Stomach (tissue), 4 donors: Measurements from ENCODE around the gene MAGEA12.

Experiments used
- CTCF ChIP-seq, 7 experiments: fragments of 450-650 bp in 4 of 7; fragments of 200-600 bp in 3 of 7; sonication (generic) in 3 of 7; IDR thresholded peaks; one replicate each; pipeline ENCODE4 v1.5.1; 2016 to 2019; ENCODE audit warnings: antibody characterized with exemption in 7 of 7, control low read depth in 2 of 7, mild to moderate bottlenecking in 1 of 7
- EP300 ChIP-seq: sonication (generic); formaldehyde crosslinking; IDR thresholded peaks from one replicate; pipeline ENCODE4 v1.6.1; 2017; ENCODE audit warnings: antibody characterized with exemption
- POLR2A ChIP-seq, 4 donors: fragments of 450-650 bp; IDR thresholded peaks; one replicate each; pipeline ENCODE4 v1.6.1; 2016; ENCODE audit warnings: antibody characterized with exemption in 4 of 4, control low read depth in 2 of 4, mild to moderate bottlenecking in 1 of 4, moderate library complexity in 1 of 4
- POLR2AphosphoS5 ChIP-seq, 3 donors: sonication (generic); formaldehyde crosslinking; IDR thresholded peaks; one replicate each; pipeline ENCODE4 v1.6.1; 2016; ENCODE audit warnings: antibody characterized with exemption in 3 of 3

DNA sequence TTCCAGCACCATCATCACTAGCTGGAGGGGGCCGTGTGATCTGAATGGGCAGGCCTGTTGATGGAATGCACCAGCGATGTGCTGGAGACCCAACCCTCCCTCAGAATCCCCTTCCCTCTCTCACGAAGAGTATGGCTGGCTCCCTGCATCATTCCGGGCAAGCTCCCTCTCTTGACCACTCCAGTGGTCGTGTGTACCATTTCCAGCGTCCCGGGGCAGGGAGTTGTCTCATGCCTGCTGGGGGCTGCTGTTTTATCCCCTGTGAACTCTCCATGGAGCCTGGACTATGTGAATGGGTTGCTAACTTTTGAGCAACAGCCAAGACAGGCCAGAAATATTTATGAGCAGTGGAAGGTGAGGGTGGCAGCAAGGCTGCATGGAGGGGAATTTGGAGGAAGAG is 8.1 kb upstream of the MAGEA12 start:
- TF ChIP-seq CTCF (IDR thresholded peaks at IDR 0.05) (no peak), POLR2A (IDR thresholded peaks at IDR 0.05) (no peak), EP300 (no peak), POLR2AphosphoS5 (IDR thresholded peaks at IDR 0.05) (no peak)
